H1 (cell line): ENCODE measurements around the gene NID1. TPM values are rescaled to one million over a fixed set of nuclear protein-coding genes. Genes with fewer than 3 reads are reported as not detected.

Experiments
- CHD1 ChIP-seq: IDR thresholded peaks from 2 replicates; pipeline ENCODE4 v1.6.1; 2012; ENCODE audit warnings: low read depth, low read length, improper control_type of control experiment
- CTBP2 ChIP-seq: IDR thresholded peaks from 2 replicates; pipeline ENCODE4 v1.7.0; 2011; ENCODE audit warnings: borderline replicate concordance, mild to moderate bottlenecking, moderate library complexity, mixed read lengths, low read length; ENCODE audit not compliant: insufficient read depth, insufficient read length
- RFX5 ChIP-seq: IDR thresholded peaks from 2 replicates; pipeline ENCODE4 v1.6.1; 2011; ENCODE audit warnings: low read depth, low read length, improper control_type of control experiment, borderline replicate concordance
- SIN3A ChIP-seq, 2 experiments: IDR thresholded peaks in 1 of 2; conservative IDR thresholded peaks in 1 of 2; 2 replicates each; pipeline ENCODE4 v1.6.1; 2011 to 2012; ENCODE audit warnings: low read length in 2 of 2, improper control_type of control experiment in 1 of 2, low read depth in 1 of 2, mild to moderate bottlenecking in 1 of 2
- polyA plus RNA-seq, 7 experiments: library from polyadenylated mRNA; depleted of rRNA in 3 of 7; stranded (reverse) in 5 of 7; unstranded in 2 of 7; fragments of >200 nt in 5 of 7; fragments of 200-250 nt in 2 of 7; gene quantifications; 1 replicate in 5 of 7; 2 replicates in 1 of 7; 4 replicates in 1 of 7; pipeline versions ENCODE4 v1.2.1 to v1.2.3, GENCODE V29; 2011 to 2013; ENCODE audit warnings: missing spikeins in 2 of 7, mixed read lengths in 2 of 7
- total RNA-seq: library from RNA; stranded (reverse); fragmentation: NEBNext Ultra II Directional; extraction: Animal tissue kit (Norgen Biotek cat#: 25700); gene quantifications from 2 replicates; pipeline ENCODE4 v1.2.1, GENCODE V29; 2021
- TF ChIP-seq, protein P1 (sequence below): fragments of 300-600 bp; sonication (generic); IDR thresholded peaks from 2 replicates; pipeline ENCODE4 v1.7.1; 2012; ENCODE audit warnings: low read length, moderate library complexity, mild to moderate bottlenecking, inconsistent platforms; ENCODE audit not compliant: insufficient replicate concordance

NID1 gene
- total and polyA plus RNA-seq, 2 of the 8 experiments (the other 6 are each of a cell fraction or from before 2014, with no cell fraction given), result 20.9 to 25.4 TPM

- TF ChIP-seq, protein P1, sequence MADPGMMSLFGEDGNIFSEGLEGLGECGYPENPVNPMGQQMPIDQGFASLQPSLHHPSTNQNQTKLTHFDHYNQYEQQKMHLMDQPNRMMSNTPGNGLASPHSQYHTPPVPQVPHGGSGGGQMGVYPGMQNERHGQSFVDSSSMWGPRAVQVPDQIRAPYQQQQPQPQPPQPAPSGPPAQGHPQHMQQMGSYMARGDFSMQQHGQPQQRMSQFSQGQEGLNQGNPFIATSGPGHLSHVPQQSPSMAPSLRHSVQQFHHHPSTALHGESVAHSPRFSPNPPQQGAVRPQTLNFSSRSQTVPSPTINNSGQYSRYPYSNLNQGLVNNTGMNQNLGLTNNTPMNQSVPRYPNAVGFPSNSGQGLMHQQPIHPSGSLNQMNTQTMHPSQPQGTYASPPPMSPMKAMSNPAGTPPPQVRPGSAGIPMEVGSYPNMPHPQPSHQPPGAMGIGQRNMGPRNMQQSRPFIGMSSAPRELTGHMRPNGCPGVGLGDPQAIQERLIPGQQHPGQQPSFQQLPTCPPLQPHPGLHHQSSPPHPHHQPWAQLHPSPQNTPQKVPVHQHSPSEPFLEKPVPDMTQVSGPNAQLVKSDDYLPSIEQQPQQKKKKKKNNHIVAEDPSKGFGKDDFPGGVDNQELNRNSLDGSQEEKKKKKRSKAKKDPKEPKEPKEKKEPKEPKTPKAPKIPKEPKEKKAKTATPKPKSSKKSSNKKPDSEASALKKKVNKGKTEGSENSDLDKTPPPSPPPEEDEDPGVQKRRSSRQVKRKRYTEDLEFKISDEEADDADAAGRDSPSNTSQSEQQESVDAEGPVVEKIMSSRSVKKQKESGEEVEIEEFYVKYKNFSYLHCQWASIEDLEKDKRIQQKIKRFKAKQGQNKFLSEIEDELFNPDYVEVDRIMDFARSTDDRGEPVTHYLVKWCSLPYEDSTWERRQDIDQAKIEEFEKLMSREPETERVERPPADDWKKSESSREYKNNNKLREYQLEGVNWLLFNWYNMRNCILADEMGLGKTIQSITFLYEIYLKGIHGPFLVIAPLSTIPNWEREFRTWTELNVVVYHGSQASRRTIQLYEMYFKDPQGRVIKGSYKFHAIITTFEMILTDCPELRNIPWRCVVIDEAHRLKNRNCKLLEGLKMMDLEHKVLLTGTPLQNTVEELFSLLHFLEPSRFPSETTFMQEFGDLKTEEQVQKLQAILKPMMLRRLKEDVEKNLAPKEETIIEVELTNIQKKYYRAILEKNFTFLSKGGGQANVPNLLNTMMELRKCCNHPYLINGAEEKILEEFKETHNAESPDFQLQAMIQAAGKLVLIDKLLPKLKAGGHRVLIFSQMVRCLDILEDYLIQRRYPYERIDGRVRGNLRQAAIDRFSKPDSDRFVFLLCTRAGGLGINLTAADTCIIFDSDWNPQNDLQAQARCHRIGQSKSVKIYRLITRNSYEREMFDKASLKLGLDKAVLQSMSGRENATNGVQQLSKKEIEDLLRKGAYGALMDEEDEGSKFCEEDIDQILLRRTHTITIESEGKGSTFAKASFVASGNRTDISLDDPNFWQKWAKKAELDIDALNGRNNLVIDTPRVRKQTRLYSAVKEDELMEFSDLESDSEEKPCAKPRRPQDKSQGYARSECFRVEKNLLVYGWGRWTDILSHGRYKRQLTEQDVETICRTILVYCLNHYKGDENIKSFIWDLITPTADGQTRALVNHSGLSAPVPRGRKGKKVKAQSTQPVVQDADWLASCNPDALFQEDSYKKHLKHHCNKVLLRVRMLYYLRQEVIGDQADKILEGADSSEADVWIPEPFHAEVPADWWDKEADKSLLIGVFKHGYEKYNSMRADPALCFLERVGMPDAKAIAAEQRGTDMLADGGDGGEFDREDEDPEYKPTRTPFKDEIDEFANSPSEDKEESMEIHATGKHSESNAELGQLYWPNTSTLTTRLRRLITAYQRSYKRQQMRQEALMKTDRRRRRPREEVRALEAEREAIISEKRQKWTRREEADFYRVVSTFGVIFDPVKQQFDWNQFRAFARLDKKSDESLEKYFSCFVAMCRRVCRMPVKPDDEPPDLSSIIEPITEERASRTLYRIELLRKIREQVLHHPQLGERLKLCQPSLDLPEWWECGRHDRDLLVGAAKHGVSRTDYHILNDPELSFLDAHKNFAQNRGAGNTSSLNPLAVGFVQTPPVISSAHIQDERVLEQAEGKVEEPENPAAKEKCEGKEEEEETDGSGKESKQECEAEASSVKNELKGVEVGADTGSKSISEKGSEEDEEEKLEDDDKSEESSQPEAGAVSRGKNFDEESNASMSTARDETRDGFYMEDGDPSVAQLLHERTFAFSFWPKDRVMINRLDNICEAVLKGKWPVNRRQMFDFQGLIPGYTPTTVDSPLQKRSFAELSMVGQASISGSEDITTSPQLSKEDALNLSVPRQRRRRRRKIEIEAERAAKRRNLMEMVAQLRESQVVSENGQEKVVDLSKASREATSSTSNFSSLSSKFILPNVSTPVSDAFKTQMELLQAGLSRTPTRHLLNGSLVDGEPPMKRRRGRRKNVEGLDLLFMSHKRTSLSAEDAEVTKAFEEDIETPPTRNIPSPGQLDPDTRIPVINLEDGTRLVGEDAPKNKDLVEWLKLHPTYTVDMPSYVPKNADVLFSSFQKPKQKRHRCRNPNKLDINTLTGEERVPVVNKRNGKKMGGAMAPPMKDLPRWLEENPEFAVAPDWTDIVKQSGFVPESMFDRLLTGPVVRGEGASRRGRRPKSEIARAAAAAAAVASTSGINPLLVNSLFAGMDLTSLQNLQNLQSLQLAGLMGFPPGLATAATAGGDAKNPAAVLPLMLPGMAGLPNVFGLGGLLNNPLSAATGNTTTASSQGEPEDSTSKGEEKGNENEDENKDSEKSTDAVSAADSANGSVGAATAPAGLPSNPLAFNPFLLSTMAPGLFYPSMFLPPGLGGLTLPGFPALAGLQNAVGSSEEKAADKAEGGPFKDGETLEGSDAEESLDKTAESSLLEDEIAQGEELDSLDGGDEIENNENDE, result no peak
- TF ChIP-seq CTBP2 (no peak), RFX5 (no peak), SIN3A (conservative IDR thresholded peaks at IDR 0.05 in 1 of 2, IDR thresholded peaks at IDR 0.05 in 1 of 2; ENCODE audit: low read depth in 1 of 2, low read length in 2 of 2) (no peak), CHD1 (no peak)
Measured at GRCh38 chr1:235940285-235940684, 124.6 kb downstream of the NID1 start (continued).
